Cardiac muscle cell (in vitro differentiated cells and primary cell): ENCODE results near the gene FAM110D. TPM values are rescaled to one million over a fixed set of nuclear protein-coding genes. Genes with fewer than 3 reads are reported as not detected.
A peak's percentile ranks its signal among the peaks of the same experiment; 100 is the strongest.

Source experiments
- DNase-seq, 2 donors: peaks; one replicate each; pipeline versions ENCODE4 v3.0.0 to v3.0.0-alpha.2; 2010 to 2017; ENCODE audit warnings: low read depth in 1 of 2, low spot score in 1 of 2
- H3K27ac ChIP-seq: fragments of 200-600 bp; sonication (generic); 2 replicates; pipeline ENCODE4 v1.5.1; 2016
- H3K27me3 ChIP-seq: fragments of 200-600 bp; sonication (generic); 2 replicates; pipeline ENCODE4 v1.6.0; 2016; ENCODE audit warnings: control low read depth
- H3K36me3 ChIP-seq: fragments of 200-600 bp; sonication (generic); 2 replicates; pipeline ENCODE4 v1.5.1; 2016; ENCODE audit warnings: control low read depth
- H3K4me1 ChIP-seq: fragments of 200-600 bp; sonication (generic); 2 replicates; pipeline ENCODE4 v1.8.1; 2017; ENCODE audit warnings: low read depth, mild to moderate bottlenecking, mixed run types
- H3K4me3 ChIP-seq: fragments of 200-600 bp; sonication (generic); 2 replicates; pipeline ENCODE4 v1.5.1; 2016; ENCODE audit warnings: mild to moderate bottlenecking
- H3K9me3 ChIP-seq: fragments of 200-600 bp; sonication (generic); 2 replicates; pipeline ENCODE4 v1.5.1; 2017; ENCODE audit warnings: low read depth, mild to moderate bottlenecking, control low read depth
- CTCF ChIP-seq: IDR thresholded peaks from 2 replicates; pipeline ENCODE4 v1.5.1; 2012; ENCODE audit warnings: low read depth, mild to moderate bottlenecking, low read length
- polyA plus RNA-seq: library from polyadenylated mRNA; unstranded; fragments of >200 nt; fragmentation: Nextera tagmentation; extraction: Ambion mirVana; gene quantifications from 2 replicates; pipeline ENCODE4 v1.2.1, GENCODE V29; 2016
- total RNA-seq: library from RNA; depleted of rRNA; stranded (reverse); fragments of >200 nt; gene quantifications from 2 replicates; pipeline ENCODE4 v1.2.3, GENCODE V29; 2016

FAM110D gene
- total and polyA plus RNA-seq, 2 experiments from 2014 or later: 4.7 to 10.9 TPM

- TF ChIP-seq CTCF: no peak
- no peak within 1 kb of the TSS for H3K27ac ChIP-seq
- DNase-seq: peak in 1 of 2 donors; percentile 49
- H3K4me1 ChIP-seq: peaks cover 7% of the 10 kb centered on the region
- no peak within 1 kb of the TSS for H3K4me3 ChIP-seq
- no peaks in the 10 kb centered on the region for H3K9me3 ChIP-seq
- H3K27me3 ChIP-seq: no peaks in the 10 kb centered on the region
- H3K36me3 ChIP-seq: no peaks in the 10 kb centered on the region
Measured at GRCh38 chr1:26177182-26177684, 18.4 kb downstream of the FAM110D start, which contains the start of gene CNKSR1. Gene CNKSR1, plus strand, starts transcription at chr1:26177491. Its CDS starts 57 bp downstream, at chr1:26177548.

- Histone ChIP-seq H3K36me3 (no peaks in the 10 kb centered on the region), H3K4me3 (no peak overlapping the region)
- no peak for DNase-seq
Measured at GRCh38 chr1:26180010-26180506, 21.2 kb downstream of the FAM110D start.

GRCh38 chr1:26181586-26182382 lies 22.9 kb downstream of the FAM110D start:
- H3K27ac ChIP-seq: no peak overlapping the region
- no peaks in the 10 kb centered on the region for H3K9me3 ChIP-seq
- TF ChIP-seq CTCF: no peak
- peaks cover 7% of the 10 kb centered on the region for H3K4me1 ChIP-seq
- no peaks in the 10 kb centered on the region for H3K36me3 ChIP-seq
- no peak overlapping the region for H3K4me3 ChIP-seq
- no peak for DNase-seq
- no peaks in the 10 kb centered on the region for H3K27me3 ChIP-seq

More at GRCh38 chr1:26180010-26180506, 21.2 kb downstream of the FAM110D start:
- no peaks in the 10 kb centered on the region for H3K9me3 ChIP-seq
- H3K27me3 ChIP-seq: no peaks in the 10 kb centered on the region
- no peak for TF ChIP-seq CTCF
- no peak overlapping the region for H3K27ac ChIP-seq
- peaks cover 7% of the 10 kb centered on the region for H3K4me1 ChIP-seq

- H3K36me3 ChIP-seq: no peaks in the 10 kb centered on the region
- no peak overlapping the region for H3K27ac ChIP-seq
- peaks cover 7% of the 10 kb centered on the region for H3K4me1 ChIP-seq
- H3K9me3 ChIP-seq: no peaks in the 10 kb centered on the region
- no peak for DNase-seq
- H3K4me3 ChIP-seq: no peak overlapping the region
- H3K27me3 ChIP-seq: no peaks in the 10 kb centered on the region
- no peak for TF ChIP-seq CTCF
Measured at GRCh38 chr1:26182383-26182696, 23.5 kb downstream of the FAM110D start.

- TF ChIP-seq CTCF: no peak
- H3K36me3 ChIP-seq: no peaks in the 10 kb centered on the region
- H3K9me3 ChIP-seq: no peaks in the 10 kb centered on the region
- no peak overlapping the region for H3K4me3 ChIP-seq
- H3K27ac ChIP-seq: no peak overlapping the region
- H3K27me3 ChIP-seq: no peaks in the 10 kb centered on the region
- no peak for DNase-seq
- H3K4me1 ChIP-seq: no peaks in the 10 kb centered on the region
Measured at GRCh38 chr1:26184086-26184485, 25.2 kb downstream of the FAM110D start.
